C4-2B (cell line): ENCODE results near the gene NEDD4L.

ENCODE experiments used
- ZFX ChIP-seq: fragments of 450-650 bp; IDR thresholded peaks from 2 replicates; pipeline ENCODE4 v1.6.1; 2017
- TF ChIP-seq, protein P1 (sequence below): fragments of 450-650 bp; conservative IDR thresholded peaks from 2 replicates; pipeline ENCODE4 v1.5.1; 2017; ENCODE audit warnings: mild to moderate bottlenecking

GRCh38 chr18:58255701-58256311, 211.8 kb downstream of the NEDD4L start:
- TF ChIP-seq, protein P1, sequence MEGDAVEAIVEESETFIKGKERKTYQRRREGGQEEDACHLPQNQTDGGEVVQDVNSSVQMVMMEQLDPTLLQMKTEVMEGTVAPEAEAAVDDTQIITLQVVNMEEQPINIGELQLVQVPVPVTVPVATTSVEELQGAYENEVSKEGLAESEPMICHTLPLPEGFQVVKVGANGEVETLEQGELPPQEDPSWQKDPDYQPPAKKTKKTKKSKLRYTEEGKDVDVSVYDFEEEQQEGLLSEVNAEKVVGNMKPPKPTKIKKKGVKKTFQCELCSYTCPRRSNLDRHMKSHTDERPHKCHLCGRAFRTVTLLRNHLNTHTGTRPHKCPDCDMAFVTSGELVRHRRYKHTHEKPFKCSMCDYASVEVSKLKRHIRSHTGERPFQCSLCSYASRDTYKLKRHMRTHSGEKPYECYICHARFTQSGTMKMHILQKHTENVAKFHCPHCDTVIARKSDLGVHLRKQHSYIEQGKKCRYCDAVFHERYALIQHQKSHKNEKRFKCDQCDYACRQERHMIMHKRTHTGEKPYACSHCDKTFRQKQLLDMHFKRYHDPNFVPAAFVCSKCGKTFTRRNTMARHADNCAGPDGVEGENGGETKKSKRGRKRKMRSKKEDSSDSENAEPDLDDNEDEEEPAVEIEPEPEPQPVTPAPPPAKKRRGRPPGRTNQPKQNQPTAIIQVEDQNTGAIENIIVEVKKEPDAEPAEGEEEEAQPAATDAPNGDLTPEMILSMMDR, result no peak
- peak; percentile 53; the same call in 1 of the 2 replicates for TF ChIP-seq ZFX
